Measurements from ENCODE around the gene VPS9D1. TPM values are rescaled to one million over a fixed set of nuclear protein-coding genes. Genes with fewer than 3 reads are reported as not detected.

VPS9D1 gene
- total RNA-seq, 1 donor from 2014 or later: 1.6 TPM

- no peaks in the 10 kb centered on the region for H3K9me3 Mint-ChIP-seq
- Histone ChIP-seq H3K9ac (no peak overlapping the region), H3K36me3 (no peaks in the 10 kb centered on the region), H2AFZ (replicated peaks) (no peak overlapping the region), H4K20me1 (ENCODE audit: low read depth) (peaks cover 31% of the 10 kb centered on the region), H3K4me3 (peak overlapping the region; percentile 97), H3K4me1 (peaks cover 9% of the 10 kb centered on the region), H3K4me2 (peak overlapping the region; percentile 100), H3F3A (ENCODE audit: low read depth) (peaks cover 29% of the 10 kb centered on the region), H3K27me3 (peaks cover 44% of the 10 kb centered on the region), H3K79me2 (ENCODE audit: low read depth) (no peaks in the 10 kb centered on the region), H3K9me3 (ENCODE audit: low read depth) (no peaks in the 10 kb centered on the region), H3K27ac (no peak overlapping the region)
- H3K27me3 Mint-ChIP-seq (ENCODE audit: insufficient read depth, low read depth): peaks cover 21% of the 10 kb centered on the region
- peak overlapping the region; percentile 81 for H3K4me3 Mint-ChIP-seq
- H3K36me3 Mint-ChIP-seq: peaks cover 16% of the 10 kb centered on the region
- peaks cover 32% of the 10 kb centered on the region for H3K4me1 Mint-ChIP-seq
- peak; percentile 43 for DNase-seq (ENCODE audit: low spot score)
- no peak for TF ChIP-seq EZH2 (IDR thresholded peaks at IDR 0.05)
- H3K27ac Mint-ChIP-seq: no peak overlapping the region
These were observed 1.9 kb upstream of the VPS9D1 start for GRCh38 chr16:89722392-89723278.

GRCh38 chr16:89721546-89722391, 1.1 kb upstream of the VPS9D1 start:
- peak overlapping the region; percentile 97 for H3K4me3 ChIP-seq
- peaks cover 25% of the 10 kb centered on the region for H3K4me1 Mint-ChIP-seq
- H4K20me1 ChIP-seq (ENCODE audit: low read depth): peaks cover 31% of the 10 kb centered on the region
- H3K9ac ChIP-seq: no peak overlapping the region
- H3K27ac ChIP-seq: no peak overlapping the region
- TF ChIP-seq CTCF (IDR thresholded peaks at IDR 0.05): no peak
- TF ChIP-seq EZH2phosphoT487 (IDR thresholded peaks at IDR 0.05): no peak
- TF ChIP-seq EZH2 (IDR thresholded peaks at IDR 0.05): no peak
- H3K9me3 ChIP-seq (ENCODE audit: low read depth): no peaks in the 10 kb centered on the region
- H3K9me3 Mint-ChIP-seq: no peaks in the 10 kb centered on the region
- no peak overlapping the region for H3K27ac Mint-ChIP-seq
- peaks cover 16% of the 10 kb centered on the region for H3K27me3 Mint-ChIP-seq (ENCODE audit: insufficient read depth, low read depth)
- peak overlapping the region; percentile 15 for H2AFZ ChIP-seq (replicated peaks)
- no peaks in the 10 kb centered on the region for H3K79me2 ChIP-seq (ENCODE audit: low read depth)
- no peaks in the 10 kb centered on the region for H3K36me3 ChIP-seq
- DNase-seq (ENCODE audit: low spot score): peak; percentile 62
- H3K27me3 ChIP-seq: peaks cover 44% of the 10 kb centered on the region
- H3K4me2 ChIP-seq: peak overlapping the region; percentile 100
- H3K4me1 ChIP-seq: peaks cover 9% of the 10 kb centered on the region
- H3F3A ChIP-seq (ENCODE audit: low read depth): peaks cover 29% of the 10 kb centered on the region
- H3K36me3 Mint-ChIP-seq: peaks cover 11% of the 10 kb centered on the region
- H3K4me3 Mint-ChIP-seq: peak overlapping the region; percentile 81

- DNase-seq (ENCODE audit: low spot score): peak; percentile 81
- Histone ChIP-seq H3K9ac (peak overlapping the region; percentile 36), H3K4me1 (peaks cover 9% of the 10 kb centered on the region), H4K20me1 (ENCODE audit: low read depth) (peaks cover 31% of the 10 kb centered on the region), H3K9me3 (ENCODE audit: low read depth) (no peaks in the 10 kb centered on the region), H2AFZ (replicated peaks) (peak overlapping the region; percentile 93), H3K4me3 (peak overlapping the region; percentile 97), H3K4me2 (peak overlapping the region; percentile 100), H3F3A (ENCODE audit: low read depth) (peaks cover 29% of the 10 kb centered on the region), H3K36me3 (no peaks in the 10 kb centered on the region), H3K27me3 (peaks cover 44% of the 10 kb centered on the region), H3K79me2 (ENCODE audit: low read depth) (no peaks in the 10 kb centered on the region), H3K27ac (no peak overlapping the region)
- peaks cover 11% of the 10 kb centered on the region for H3K36me3 Mint-ChIP-seq
- peaks cover 18% of the 10 kb centered on the region for H3K27me3 Mint-ChIP-seq (ENCODE audit: insufficient read depth, low read depth)
- no peak overlapping the region for H3K27ac Mint-ChIP-seq
- H3K9me3 Mint-ChIP-seq: no peaks in the 10 kb centered on the region
- peaks cover 25% of the 10 kb centered on the region for H3K4me1 Mint-ChIP-seq
- TF ChIP-seq CTCF (IDR thresholded peaks at IDR 0.05) (no peak), EZH2 (IDR thresholded peaks at IDR 0.05) (no peak), EZH2phosphoT487 (IDR thresholded peaks at IDR 0.05) (no peak)
- peak overlapping the region; percentile 91 for H3K4me3 Mint-ChIP-seq
These were observed 216 bp downstream of the VPS9D1 start for GRCh38 chr16:89720551-89720812.
